8988T (cell line): ENCODE data around the gene MAPKAPK2.

Experiments
- DNase-seq: peaks from one replicate; pipeline ENCODE4 v3.0.0; 2011

Gene MAPKAPK2

DNA sequence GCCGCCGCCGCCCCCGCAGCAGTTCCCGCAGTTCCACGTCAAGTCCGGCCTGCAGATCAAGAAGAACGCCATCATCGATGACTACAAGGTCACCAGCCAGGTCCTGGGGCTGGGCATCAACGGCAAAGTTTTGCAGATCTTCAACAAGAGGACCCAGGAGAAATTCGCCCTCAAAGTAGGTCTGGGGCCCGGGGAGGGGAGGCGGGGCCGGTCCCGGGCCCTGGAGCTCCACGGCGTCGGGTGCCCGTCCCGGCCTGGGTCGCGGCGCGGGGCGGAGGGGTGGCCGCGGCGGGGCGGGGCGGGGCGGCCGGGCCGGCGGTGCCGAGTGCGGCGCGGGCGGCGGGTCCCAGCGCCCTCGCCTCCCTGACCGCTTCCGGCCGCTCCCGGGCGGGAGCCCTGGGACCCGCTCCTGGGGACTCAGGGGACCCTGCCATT is 646 bp downstream of the MAPKAPK2 start:
- DNase-seq, result peak; percentile 75

DNA sequence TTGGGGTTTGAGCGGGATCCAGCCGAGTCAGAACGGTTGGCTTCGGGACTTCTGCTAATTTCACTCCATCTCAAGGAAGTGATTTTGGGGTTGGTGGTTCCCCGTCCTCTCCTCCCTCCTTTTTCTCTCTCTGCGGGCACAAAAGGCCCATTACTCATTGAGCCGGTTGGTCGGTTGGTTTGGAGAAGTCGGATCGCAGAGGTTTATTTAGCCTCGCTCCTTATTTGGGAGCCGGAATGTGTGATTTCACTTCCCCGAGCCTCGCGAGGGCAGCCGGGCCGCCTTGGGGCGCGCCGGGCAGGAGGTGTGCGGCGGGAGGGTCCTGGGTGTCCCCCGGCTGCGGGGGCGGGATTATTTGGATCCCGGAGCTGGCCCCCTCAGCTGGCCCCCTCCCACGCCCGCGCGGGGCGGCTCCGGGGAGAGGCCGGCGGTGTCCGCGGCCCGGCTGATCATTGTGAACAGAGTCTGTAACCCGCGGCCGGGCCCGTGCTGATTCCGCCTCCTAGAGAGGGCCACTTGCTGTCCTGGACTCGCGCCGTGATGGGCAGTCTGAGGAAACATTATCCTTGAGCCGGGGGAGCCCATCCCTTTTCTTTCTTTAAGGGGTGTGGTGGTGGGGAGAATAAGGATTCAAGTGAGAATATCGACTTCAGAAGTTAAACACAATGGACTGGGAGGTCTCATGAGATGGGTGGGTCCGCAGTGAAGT is 1.2 kb downstream of the MAPKAPK2 start:
- peak; percentile 70 for DNase-seq

DNA sequence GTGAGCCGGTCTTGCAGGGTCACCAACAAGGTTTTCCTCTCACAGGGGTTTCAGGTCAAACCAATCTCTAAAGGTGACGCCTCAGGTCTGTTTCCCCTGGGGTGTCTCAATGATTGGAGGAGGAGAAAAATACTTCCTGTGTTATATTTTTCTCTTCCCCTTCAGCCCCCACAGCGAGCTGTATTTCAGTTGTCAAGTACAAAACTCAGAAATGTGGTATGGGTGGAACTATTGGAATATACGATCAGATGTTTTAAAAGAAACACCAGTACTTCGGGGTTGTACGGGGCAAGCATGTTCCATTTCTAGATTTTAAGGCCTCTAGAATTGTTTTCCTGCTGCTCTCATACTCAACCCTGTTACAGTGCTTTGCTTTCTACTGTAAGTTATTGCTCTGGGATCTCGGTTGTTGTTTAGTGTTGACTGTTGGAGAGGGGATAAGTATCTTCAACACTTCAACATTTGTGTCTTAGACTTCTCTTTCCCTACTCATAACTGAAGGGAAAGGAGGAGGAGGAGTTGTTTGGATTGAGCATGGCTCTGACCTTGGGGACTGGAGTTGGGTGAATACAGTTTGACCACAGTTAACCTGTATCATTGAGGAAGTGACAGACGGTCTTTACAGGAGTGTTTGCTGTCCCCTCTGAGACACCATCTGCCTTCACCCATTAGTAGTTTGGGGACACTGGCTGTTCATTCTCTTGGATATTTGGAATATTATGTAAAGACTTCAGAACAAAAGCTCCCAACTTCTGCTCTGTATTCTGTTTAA is 2.0 kb downstream of the MAPKAPK2 start:
- peak; percentile 32 for DNase-seq

DNA sequence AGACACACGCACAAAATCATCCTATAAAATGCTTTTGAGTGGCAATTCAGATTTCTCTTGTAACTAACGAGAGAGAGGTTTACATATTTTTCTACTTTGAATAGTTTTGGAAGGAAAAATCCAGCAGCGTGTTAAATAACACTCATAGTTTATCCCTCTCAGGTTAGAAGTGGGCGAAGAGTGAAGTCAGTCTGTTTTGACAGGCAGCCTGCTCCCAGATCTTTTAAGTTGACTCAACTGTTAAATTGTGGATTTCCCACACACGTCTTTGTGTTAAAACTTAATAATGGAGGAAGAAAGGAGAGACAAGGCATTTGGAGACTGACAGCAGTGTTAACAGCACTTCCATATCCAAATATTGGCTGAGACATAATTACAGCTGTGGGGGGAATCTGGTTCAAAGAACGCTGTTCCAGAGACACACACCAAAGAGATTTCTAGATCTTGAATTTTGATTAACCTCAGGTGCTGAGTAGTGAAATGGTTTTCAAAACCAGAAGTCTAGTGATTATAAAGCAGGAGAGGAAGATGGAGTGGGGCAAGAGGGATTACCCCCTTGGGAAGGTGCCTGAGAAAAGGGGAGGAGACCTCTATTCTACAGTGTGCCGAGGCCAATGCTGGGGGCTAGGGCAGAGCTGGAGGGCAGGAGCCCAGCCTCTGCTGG is 2.7 kb downstream of the MAPKAPK2 start:
- DNase-seq, result no peak

DNA sequence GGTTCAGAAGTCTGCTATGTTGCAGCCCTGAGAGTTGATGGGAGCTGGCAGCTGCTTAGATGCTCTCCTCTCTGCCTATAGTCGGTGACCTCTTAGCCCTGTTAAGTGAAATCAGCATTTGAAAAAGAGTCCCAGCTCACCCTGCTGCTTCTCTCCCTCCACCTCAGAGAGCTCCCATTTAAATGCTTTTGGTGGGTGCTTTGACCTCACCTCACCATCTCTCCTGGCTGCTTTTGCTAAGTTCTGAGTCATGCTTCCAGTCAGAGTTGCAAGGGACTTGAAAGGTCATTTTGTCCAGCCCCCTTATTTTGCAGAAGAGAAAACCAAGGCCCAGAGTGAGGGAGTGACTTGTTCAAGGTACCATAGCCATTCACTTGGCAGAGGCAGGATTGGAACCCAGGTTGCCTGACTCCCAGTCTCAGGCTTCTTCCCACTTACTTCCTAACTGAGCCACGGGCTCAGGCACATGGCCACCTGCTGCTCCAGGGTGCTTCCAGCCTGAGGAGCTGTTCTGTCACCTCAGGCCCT is 3.3 kb downstream of the MAPKAPK2 start:
- DNase-seq, result no peak

DNA sequence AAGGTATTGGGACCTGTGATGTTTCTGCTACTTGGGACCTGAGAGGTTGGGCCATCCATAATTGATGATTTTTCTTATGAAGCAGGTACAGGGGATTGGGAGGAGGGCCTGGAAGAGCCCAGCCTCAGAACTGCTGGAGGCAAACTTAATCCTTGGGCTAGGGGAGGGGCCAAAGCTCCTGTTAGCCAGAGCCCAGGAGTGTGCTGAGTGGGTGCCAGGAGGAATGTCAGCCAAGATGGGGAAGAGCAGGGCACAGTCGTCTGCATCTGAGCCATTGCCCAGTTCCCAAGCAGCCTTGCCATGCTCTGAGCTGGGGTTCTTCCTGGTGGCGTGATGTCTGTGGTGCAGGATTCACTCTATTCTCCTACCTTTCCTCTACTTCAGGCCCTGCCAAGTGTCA is 5.8 kb downstream of the MAPKAPK2 start:
- DNase-seq, result no peak

DNA sequence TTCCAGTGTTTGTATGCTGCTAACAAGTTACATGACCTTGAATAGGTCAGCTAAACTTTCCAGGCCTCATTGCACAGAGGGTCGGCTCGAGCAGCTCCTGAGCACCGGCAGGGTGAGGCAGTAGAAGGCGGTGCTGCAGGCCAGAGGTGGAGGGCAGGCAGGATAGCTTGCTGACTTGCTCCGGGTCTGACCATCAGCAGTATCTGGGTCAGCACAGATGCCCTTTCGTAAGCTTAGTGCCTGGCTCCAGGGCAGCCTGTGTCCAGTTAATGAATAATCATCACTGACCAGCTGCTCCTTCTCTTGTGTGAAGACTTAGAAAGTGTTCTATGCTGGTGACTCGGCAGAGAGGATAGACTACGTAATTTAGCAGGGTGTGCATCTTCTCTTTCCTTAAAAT is 6.9 kb downstream of the MAPKAPK2 start:
- no peak for DNase-seq

DNA sequence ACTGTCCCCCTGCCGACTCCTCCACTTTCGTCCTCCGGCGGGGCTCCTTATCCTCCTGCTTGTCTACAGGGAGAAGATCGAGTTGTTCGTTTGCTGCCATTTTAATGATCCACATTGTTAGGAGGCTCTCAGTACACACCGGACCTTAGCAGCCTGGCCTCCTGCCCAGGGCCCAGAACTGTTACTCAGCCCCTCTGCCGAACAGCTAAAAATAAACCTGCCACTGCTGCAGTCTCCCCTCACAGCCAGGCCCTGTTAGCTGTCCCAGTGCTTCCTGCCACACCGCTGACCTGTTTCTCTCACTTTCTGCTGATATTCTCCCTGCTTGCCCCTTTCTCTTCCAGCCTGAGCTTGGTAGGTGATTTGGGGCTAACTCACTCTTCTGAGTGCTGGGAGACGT is 8.3 kb downstream of the MAPKAPK2 start:
- no peak for DNase-seq

DNA sequence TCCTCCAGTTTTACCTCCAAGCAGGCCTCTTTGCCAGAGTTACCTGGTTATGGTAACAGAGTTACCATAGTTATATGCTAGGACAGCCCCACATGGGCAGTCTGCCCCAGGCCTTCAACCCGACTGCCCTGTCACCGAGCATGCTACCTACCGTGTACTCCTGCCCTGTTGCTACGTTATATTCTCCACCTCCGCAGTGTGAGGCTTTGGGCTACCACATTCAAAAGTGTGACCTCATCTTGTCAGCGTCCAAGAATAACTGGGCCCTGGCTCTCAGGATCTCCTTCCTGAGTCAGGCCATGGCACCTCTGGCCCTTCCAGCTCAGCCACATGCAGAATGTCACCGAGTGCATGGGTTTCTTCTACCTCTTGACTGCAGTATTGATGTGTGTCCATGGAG is 8.9 kb downstream of the MAPKAPK2 start:
- no peak for DNase-seq

DNA sequence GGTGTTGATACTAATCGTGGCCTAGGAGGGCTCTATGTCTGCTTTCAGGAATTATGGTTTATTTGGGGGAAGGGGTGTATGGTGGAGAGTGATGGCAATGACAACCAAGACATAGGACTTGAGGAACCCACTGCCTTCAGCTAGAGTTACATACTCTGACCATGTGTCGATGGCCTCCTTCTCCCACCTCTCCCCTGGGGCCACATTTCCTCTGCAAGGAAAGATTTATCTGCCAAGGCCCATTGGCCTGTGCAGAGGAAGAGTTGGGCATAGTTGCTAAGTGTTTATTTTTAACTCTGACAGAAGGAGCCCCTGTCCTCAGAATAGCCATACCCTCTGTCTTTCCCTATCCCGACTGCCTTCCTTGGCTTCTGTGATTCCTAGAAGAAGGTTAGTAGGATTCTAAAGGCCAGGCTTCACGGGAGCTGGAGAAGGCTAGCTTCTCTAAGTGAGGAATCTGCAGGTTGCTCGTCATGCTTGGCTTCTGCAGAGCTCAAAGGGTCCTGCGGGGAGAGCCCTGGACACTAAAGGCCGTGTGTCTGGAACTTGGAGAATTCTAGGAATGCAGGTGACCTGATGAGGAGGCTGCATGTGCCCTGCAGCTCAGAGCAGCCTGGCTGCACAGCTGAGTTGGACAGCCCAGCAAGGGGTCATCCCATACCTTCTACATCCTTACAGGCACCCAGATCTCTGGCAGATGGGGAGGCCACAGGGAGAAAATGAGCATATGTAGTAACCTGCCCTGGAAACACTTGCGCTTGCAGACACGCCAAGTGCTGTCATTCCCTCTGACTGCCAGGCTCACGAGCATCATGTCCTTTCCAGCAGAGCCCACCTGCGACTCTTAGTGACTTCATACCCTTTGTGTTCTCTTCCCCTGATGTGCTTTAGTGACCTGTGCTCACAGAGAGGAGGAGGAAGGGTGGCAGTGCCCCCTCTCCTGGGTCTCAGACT is 9.7 kb downstream of the MAPKAPK2 start:
- DNase-seq, result no peak

DNA sequence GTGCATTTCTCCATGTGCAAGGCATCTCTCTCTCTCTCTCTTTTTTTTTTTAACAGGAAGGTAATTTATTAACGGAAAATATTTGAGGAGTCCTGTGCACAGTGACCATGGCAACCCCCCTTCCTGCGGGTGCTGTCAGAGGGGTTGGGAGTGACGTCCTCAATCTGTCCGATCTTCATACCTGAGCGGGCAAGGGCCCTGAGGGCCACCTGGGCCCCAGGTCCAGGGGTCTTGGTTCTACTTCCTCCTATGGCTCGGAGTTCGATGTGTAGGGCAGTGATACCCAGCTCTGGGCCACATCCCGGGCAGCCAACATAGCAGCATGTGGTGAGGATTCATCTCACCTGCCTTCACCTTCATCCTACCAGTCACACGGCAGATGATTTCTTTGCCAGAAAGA is 11.0 kb downstream of the MAPKAPK2 start:
- DNase-seq, result no peak

DNA sequence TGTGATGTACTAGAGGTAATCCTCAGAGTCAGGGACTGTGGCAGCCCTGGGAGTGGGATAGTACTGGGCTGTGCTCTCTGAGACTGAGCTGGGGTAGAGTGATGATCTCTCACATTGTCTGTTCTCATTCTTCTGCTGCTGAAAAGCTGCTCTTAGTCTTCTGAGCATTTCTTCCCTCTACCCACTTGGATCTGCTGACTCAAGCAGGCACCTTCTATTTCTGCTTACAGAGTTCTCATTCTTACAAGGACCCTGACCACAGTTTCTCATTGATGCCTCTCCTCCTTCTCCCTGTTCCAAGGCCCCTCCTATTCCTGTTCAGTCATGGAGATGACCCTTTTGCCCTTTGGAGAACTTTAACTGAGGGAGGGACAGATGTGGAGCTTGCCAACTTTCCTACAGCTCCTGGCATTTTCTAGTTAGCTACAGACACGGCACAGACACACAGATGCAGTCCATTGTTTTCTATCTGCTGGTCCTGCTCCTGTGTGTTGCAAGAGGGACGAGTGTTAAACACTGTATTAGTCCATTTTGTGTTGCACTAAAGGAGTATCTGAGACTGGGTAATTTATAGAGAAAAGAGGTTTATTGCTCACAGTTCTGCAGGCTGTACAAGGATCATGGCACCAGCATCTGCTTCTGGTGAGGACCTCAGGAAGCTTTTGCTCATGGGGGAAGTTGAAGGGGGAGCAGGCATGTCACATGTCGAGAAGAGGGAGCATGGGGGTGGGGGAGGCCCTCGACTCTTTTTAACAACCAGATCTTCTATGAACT is 12.3 kb downstream of the MAPKAPK2 start:
- no peak for DNase-seq

DNA sequence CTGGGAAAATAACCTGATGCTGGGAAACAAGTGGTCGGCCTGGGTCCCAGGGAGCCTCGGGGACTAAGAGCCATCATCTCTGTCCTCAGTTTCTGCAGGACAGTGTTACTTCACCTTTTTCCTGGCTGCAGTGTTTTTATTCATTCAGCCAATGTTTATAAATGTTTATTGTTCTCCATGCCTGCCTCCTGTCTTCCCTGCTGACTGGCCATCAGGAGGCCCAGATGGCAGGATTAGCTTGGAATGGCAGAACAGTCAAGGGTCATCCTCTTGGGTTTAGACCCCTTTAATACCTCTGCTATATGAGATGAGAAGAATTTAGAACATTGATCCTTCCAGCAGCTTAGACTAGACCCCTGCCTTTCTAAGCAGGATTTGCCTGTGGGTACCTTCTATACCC is 13.3 kb downstream of the MAPKAPK2 start:
- DNase-seq, result no peak

DNA sequence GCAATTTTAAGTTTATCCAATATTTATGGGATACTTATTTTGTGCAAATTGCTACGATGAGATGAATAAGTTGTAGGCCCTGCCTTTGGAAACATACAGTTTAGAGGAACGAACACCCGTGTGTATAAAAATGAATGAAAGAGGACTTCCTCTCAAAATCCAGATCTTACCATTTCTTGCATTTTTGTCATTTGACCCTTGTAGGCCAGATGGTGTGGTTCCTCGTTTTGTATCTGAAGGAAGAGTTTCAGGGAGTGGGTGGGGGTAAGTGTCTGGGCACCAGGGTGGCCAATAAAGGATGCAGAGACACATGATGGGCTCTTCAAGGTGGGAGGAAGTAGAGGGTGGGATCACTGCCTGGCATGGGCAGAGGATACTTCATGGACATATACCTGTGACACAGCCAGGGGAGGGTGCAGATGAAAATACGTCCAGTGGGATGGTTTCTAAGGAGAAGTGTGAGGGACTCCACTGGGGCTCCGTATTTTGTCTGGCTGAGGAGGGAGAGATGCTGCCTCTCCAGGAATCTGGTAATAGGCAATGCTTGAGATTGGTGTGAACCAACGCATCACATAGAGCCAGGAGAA is 14.4 kb downstream of the MAPKAPK2 start:
- DNase-seq, result no peak

DNA sequence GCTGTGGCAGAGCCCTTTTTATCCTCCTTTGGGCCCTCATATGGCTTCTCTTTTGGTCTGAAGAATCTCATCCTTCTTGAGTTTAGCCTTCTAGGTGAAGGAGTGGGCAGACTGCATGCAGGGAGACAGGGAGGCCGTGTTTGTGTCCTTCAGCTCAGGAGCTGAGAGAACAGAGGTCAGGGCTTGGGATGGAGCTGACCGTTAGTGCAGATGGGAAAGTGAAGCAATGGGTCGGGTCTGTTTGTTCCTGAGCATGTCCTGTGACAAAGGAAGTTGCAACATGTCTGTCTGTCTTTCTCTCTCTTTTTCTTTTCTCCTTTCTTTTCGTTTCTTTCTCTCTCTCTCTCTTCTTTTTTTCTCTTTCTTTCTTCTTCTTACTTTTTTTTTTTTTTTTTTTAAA is 14.9 kb downstream of the MAPKAPK2 start:
- no peak for DNase-seq

DNA sequence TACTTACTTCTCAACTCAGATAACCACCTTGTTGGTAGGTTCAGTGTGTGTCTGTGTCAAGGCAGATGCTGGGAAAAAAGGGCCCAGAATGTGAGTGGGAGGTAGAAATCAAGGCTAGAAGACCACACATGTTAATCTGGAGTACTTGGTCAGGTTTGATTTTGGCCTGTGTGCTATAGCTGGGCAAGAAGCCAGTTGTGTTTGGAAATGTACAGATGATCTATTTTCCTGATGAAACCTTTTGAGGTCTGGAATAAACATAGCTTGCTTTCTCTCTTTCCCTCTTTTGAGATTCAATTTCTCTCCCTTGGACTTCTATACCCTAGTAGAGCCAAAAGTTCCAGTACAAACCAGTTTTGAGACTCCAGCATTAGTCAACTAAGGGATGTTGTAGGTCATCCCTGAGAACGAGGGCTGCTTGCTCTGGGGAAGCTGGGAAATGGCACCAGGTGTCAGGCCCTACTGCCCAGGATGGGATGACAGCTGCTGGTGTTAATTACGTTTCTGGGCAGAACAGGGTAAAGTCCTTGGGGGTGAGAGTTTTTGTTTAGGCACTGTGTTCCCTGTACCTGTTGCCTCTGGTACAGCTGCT is 15.8 kb downstream of the MAPKAPK2 start:
- no peak for DNase-seq

DNA sequence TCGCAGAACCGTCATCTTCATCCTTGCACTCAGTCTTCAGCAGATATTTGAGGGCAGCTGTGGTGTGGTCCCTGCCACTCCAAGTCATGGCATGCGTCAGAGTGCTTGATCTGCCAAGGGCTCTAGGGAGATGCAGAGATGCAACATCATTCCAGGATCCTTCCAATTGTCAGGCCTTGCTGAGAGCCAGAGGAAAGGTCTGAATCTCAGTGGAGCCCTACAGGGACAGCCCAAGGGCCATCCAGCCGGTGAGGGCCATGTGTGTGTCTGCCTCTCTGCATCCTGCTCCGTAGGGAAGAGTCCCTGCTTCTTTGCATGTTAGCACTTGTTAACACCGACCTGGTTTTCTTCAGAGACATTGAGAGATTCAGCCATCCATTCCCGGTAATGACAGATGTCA is 17.6 kb downstream of the MAPKAPK2 start:
- no peak for DNase-seq

DNA sequence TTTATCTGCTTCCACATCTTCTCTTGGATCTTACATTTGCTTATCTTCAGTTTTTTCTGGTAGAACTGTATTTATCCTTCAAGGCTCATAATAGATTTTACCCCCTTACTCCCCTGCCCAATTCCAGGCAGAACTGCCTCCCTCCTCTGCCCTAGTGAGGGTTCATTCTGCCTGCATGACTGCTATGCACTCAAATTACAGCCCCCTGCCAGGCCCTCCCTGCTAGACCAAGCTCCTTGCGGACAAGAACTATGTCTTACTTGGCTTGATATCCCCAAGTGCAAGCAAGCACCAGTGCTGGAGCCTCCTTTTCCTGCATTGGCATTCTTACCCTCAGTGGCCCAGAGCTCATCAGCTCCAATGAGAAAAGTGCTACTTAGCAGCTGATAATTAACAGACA is 18.1 kb downstream of the MAPKAPK2 start:
- DNase-seq, result no peak

DNA sequence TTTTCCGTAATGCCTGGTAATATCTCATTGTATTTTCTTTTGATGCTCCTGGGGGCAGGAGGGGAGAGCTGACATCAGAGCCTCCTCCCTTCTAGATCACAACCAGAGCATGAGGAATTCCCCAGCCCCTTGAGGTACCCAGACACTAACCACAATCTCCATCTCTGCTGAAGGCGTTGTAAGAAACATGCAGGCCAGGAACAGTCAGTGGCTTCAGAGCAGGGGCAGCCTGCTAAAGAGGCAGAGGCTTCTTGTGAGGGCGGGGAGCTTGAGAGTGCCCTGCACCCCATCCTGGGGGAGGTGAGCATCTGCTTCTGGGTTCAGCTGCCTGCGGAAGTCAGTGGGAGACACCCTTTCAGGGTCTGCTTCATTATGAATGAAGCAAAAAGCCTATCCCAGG is 19.0 kb downstream of the MAPKAPK2 start:
- DNase-seq, result no peak

DNA sequence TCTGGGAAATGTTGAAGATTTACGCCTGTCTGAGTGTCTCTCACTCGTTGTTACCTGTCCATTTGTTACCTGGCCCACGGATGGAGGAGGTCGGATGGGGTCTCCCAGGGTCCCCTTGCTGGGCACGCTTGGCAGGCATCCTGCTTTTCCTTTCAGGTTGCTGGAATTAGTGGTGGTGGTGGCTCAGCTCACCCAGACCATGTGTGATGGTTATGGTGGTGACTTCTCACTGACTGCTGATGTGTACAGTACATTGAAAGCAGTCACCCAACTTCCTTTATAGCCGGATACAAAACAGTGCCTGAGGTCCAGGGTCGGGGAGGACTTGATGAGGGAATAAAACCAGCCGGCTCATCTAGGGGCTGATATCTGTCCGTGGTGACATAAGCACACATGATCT is 19.5 kb downstream of the MAPKAPK2 start:
- DNase-seq, result no peak

DNA sequence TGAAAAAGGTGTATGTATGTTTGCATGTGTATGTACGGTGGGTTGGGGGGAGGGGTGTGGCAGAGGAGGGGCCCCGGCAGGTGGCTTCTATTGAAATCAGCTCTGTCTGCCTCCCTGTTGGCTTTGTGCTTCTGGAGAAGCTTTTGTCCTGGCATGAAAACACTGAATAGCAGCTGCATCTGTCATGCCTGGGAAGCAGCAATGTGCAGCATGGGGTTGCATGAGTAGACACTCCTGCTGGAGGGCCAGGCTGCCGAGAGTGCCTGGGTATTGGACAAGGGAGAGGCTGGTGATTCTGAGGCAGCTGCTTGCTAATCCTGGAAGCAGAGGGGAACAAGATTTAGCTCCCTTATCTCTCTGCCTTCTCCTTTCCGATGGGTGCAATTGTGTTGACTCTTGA is 20.5 kb downstream of the MAPKAPK2 start:
- no peak for DNase-seq
